Measurements from ENCODE around the gene AP2A1. TPM values are rescaled to one million over a fixed set of nuclear protein-coding genes. Genes with fewer than 3 reads are reported as not detected.

Gene AP2A1
- total RNA-seq, 1 experiment from 2014 or later = 72.1 TPM

- intact Hi-C loops (cut with micrococcal nuclease; ENCODE audit: unreplicated experiment) (no loop called here), in situ Hi-C loops (cut with HindIII; ENCODE audit: low pct_unique_long_range_greater_than_20kb, low sequenced_read_pairs) (no loop called here)
- POLR2A ChIA-PET = interaction anchor here (0.5 kb wide), 1 partner anchor 20 kb away, joined by 5 read pairs; no protein-coding TSS in a partner anchor
- ATAC-seq = no peak
- no peaks in the 10 kb centered on the region; the same call in 1 of the 2 replicates for H3K36me3 ChIP-seq (ENCODE audit: control insufficient read depth, insufficient read depth, low read length)
- no peak for TF ChIP-seq REST (IDR thresholded peaks at IDR 0.05; ENCODE audit: insufficient read depth in 1 of 2, low read depth in 2 of 2, low read length in 1 of 2)
- no peak for TF ChIP-seq TCF7L2 (IDR thresholded peaks at IDR 0.05; ENCODE audit: low read depth, low read length)
- TF ChIP-seq CTCF (IDR thresholded peaks at IDR 0.05) = no peak
- no peak for TF ChIP-seq SIN3A (IDR thresholded peaks at IDR 0.05; ENCODE audit: borderline replicate concordance, insufficient read depth, low read depth, low read length)
- no peak for TF ChIP-seq POLR2AphosphoS5 (IDR thresholded peaks at IDR 0.05; ENCODE audit: low read depth, low read length)
- H3K27me3 ChIP-seq (ENCODE audit: control insufficient read depth, insufficient read depth, low read length) = no peaks in the 10 kb centered on the region
- H3K9me3 ChIP-seq (ENCODE audit: control insufficient read depth, insufficient read depth, low read depth, low read length) = no peaks in the 10 kb centered on the region
- H3K27ac ChIP-seq (ENCODE audit: low read length) = no peak overlapping the region
- no peaks in the 10 kb centered on the region for H3K4me1 ChIP-seq (ENCODE audit: control insufficient read depth, insufficient read depth, low read length)
- H3K4me3 ChIP-seq (ENCODE audit: low read depth in 2 of 2, low read length in 2 of 2) = no peak overlapping the region
- CTCF ChIA-PET = no interaction called here
- DNase-seq (ENCODE audit: low read depth, low spot score) = no peak
- BruUV-seq (replicated peaks) = no TSS peak
Observed at GRCh38 chr19:49839713-49840112, 72.9 kb downstream of the AP2A1 start.

- Histone ChIP-seq H3K4me3 (ENCODE audit: low read depth in 2 of 2, low read length in 2 of 2) (no peak overlapping the region), H3K4me1 (ENCODE audit: control insufficient read depth, insufficient read depth, low read length) (no peaks in the 10 kb centered on the region; the same call in 1 of the 2 replicates), H3K9me3 (ENCODE audit: control insufficient read depth, insufficient read depth, low read depth, low read length) (no peaks in the 10 kb centered on the region), H3K27ac (ENCODE audit: low read length) (no peak overlapping the region), H3K36me3 (ENCODE audit: control insufficient read depth, insufficient read depth, low read length) (no peaks in the 10 kb centered on the region; the same call in 1 of the 2 replicates), H3K27me3 (ENCODE audit: control insufficient read depth, insufficient read depth, low read length) (no peaks in the 10 kb centered on the region)
- DNase-seq (ENCODE audit: low read depth, low spot score) (no peak), ATAC-seq (no peak)
- BruUV-seq (replicated peaks) = no TSS peak
- CTCF ChIA-PET = no interaction called here
- intact Hi-C loops (cut with micrococcal nuclease; ENCODE audit: unreplicated experiment) (no loop called here), in situ Hi-C loops (cut with HindIII; ENCODE audit: low pct_unique_long_range_greater_than_20kb, low sequenced_read_pairs) (no loop called here)
- TF ChIP-seq CTCF (IDR thresholded peaks at IDR 0.05) = no peak
- no peak for TF ChIP-seq SIN3A (IDR thresholded peaks at IDR 0.05; ENCODE audit: borderline replicate concordance, insufficient read depth, low read depth, low read length)
- no peak for TF ChIP-seq POLR2AphosphoS5 (IDR thresholded peaks at IDR 0.05; ENCODE audit: low read depth, low read length)
- TF ChIP-seq REST (IDR thresholded peaks at IDR 0.05; ENCODE audit: insufficient read depth in 1 of 2, low read depth in 2 of 2, low read length in 1 of 2) = no peak
- no peak for TF ChIP-seq TCF7L2 (IDR thresholded peaks at IDR 0.05; ENCODE audit: low read depth, low read length)
- POLR2A ChIA-PET = interaction anchor here (0.5 kb wide), 1 partner anchor 21 kb away, joined by 5 read pairs; no protein-coding TSS in a partner anchor
Observed at GRCh38 chr19:49840321-49840720, 73.5 kb downstream of the AP2A1 start.

Data from Panc1 (cell line).